ENCODE measurements around the gene PSMD12.
"Not testable (repeated sequence)": the region's sequence is repeated elsewhere in the genome, so short reads cannot be mapped to it uniquely, and the experiment has no call there.

PSMD12 gene

DNA sequence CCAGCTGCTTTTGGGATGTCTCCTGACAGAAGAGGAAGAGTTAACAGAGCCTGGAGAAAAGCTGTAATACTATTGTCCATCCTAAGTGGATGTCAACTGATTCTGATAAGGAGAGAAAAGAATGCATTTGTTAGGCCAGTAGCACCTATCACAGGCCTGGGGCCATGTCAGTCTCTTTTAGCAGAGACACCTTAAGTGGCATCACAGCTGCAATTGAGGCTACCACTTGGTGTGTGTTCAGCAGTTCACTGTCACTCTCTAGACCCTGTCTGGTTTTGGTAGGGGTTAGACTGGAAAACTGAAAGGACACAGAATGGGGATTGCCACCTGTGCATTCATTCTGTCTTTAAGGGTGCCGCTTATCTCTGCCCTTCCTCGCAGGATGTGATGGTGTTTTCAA lies 42.0 kb downstream of the PSMD12 start:
- no peak for DNase-seq (ENCODE audit: low read depth)
- TF ChIP-seq, protein P1, sequence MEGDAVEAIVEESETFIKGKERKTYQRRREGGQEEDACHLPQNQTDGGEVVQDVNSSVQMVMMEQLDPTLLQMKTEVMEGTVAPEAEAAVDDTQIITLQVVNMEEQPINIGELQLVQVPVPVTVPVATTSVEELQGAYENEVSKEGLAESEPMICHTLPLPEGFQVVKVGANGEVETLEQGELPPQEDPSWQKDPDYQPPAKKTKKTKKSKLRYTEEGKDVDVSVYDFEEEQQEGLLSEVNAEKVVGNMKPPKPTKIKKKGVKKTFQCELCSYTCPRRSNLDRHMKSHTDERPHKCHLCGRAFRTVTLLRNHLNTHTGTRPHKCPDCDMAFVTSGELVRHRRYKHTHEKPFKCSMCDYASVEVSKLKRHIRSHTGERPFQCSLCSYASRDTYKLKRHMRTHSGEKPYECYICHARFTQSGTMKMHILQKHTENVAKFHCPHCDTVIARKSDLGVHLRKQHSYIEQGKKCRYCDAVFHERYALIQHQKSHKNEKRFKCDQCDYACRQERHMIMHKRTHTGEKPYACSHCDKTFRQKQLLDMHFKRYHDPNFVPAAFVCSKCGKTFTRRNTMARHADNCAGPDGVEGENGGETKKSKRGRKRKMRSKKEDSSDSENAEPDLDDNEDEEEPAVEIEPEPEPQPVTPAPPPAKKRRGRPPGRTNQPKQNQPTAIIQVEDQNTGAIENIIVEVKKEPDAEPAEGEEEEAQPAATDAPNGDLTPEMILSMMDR (conservative IDR thresholded peaks at IDR 0.05; ENCODE audit: low read depth, low read length): no peak
- no peak overlapping the region for H3K4me3 ChIP-seq (ENCODE audit: low read depth, low read length)

DNA sequence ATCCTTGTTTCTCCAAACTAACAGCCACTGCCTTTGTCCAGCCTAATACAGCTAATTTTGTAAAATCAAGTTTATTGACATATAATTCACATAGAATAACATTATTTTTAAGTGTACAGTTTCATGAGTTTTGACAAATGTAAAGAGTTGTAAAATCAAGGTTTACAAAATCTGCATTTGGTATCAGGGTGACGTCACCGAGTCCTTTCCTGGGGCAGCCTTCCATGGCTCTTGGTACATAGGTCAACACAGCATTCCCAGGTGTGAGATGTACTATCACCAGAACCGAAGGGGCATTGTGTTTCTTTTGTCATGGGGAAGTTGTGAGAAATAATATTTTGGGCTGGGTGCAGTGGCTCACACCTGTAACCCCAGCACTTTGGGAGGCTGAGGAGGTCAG lies 42.9 kb downstream of the PSMD12 start:
- DNase-seq (ENCODE audit: low read depth): no peak
- TF ChIP-seq, protein P1 (conservative IDR thresholded peaks at IDR 0.05; ENCODE audit: low read depth, low read length): no peak
- H3K4me3 ChIP-seq (ENCODE audit: low read depth, low read length): no peak overlapping the region

DNA sequence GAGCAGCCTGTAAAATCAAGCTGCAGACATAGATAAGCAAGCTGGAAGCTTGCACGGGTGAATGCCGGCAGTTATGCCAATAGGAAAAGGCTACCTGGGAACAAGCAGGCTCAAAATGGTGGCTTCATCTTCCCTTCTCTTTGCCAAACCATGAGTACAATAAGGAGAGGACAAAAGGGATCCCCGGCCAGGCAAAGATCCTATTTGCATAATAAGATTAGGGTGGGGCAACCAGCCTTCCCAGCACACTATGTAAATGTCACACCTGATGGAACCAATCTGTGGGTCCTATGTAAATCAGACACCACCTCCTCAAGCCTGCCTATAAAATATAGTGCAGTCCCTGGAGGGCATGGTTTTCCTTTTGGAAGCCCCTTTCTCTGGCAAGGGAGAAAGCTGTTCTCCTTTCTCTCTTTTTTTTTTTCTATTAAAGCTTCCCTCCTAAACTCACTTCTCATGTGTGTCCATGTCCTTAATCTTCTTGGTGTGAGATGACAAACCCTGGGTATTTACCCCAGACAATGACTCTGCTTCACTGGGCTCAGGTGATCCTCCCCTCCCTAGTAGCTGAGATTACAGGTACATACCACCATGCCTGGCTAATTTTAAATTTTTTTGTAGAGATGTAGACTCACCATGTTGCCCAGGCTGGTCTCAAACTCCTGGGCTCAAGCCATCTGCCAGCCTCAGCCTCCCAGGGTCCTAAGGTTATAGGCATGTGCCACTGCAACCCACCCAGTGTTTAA lies 44.2 kb downstream of the PSMD12 start:
- H3K4me3 ChIP-seq (ENCODE audit: low read depth, low read length): no peak overlapping the region
- no peak for DNase-seq (ENCODE audit: low read depth)
- TF ChIP-seq, protein P1 (conservative IDR thresholded peaks at IDR 0.05; ENCODE audit: low read depth, low read length): no peak

DNA sequence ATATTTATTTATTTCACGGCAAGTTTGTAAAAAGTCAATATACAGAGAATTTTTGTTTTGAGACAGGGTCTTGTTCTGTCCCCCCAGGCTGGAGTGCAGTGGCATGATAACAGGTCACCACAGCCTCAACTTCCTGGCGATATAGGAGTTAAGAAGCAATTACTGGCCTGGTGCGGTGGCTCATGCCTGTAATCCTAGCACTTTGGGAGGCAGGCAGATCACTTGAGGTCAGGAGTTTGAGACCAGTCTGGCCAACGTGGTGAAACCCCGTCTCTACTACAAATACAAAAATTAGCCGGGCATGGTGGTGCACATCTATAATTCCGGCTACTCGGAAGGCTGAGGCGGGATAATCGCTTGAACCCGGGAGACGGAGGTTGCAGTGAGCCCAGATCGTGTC lies 44.9 kb downstream of the PSMD12 start:
- DNase-seq (ENCODE audit: low read depth): not testable (repeated sequence)

DNA sequence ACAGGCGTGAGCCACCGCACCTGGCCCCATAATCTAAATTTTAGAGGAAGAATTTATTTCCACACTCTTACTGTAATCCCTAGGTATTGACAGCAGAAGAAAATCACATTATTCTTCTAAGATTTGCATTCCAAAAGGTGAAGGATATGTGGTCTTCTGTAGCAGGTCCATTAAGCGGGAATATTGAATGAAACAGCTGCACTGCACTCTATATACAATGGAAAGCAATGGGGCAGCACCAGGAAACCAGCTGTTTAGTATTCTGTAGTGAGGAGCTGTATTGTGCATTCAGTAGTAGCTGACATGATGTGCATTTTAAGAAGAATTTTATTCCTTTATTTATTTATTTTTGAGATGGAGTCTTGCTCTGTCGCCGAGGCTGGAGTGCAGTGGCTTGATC lies 49.6 kb downstream of the PSMD12 start:
- TF ChIP-seq, protein P1 (conservative IDR thresholded peaks at IDR 0.05; ENCODE audit: low read depth, low read length): no peak
- DNase-seq (ENCODE audit: low read depth): no peak
- H3K4me3 ChIP-seq (ENCODE audit: low read depth, low read length): no peak overlapping the region

More for the DNA sequence above, 44.9 kb downstream of the PSMD12 start:
- H3K4me3 ChIP-seq (ENCODE audit: low read depth, low read length): not testable (repeated sequence)

DNA sequence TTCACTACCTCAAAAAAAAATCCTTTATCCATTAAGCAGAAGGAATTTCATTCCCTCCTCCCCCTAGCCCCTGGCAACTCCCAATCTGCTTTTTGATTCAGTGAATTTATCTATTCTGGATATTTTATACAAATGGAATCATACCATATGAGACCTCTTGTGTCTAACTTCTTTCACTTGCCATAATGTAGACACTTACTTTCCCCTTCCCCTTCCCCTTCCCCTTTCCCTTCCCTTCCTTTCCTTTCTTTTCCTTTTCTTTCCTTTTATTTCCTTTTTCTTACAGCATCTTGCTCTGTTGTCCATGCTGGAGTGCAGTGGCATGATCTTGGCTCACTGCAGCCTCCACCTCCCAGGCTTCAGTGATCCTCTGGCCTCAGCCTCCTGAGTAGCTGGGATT lies 50.5 kb downstream of the PSMD12 start:
- TF ChIP-seq, protein P1 (conservative IDR thresholded peaks at IDR 0.05; ENCODE audit: low read depth, low read length): no peak
- no peak overlapping the region for H3K4me3 ChIP-seq (ENCODE audit: low read depth, low read length)
- DNase-seq (ENCODE audit: low read depth): no peak

DNA sequence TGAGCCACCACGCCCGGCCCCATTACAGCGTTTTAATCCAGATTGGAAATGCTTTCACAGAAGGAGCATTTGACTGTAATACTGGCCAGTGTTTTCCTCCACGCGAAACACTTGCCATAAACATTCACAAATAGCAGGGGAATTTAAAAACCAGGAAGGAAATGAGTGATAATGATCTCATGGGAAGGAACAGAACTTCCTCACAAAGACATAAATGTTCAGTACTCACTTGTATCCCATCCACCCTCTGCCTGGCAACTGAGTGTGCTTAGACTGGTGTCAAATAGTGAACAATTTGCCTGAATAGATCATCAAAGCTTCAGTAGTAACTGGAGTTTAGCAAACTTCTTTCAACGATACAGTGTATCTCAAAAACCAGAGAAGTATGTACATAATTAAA lies 54.1 kb downstream of the PSMD12 start:
- TF ChIP-seq, protein P1 (conservative IDR thresholded peaks at IDR 0.05; ENCODE audit: low read depth, low read length): no peak
- H3K4me3 ChIP-seq (ENCODE audit: low read depth, low read length): no peak overlapping the region
- no peak for DNase-seq (ENCODE audit: low read depth)
